ENCODE results near the gene TEAD1. TPM values are rescaled to one million over a fixed set of nuclear protein-coding genes. Genes with fewer than 3 reads are reported as not detected.
A peak's percentile ranks its signal among the peaks of the same experiment; 100 is the strongest.

The TEAD1 gene
- total RNA-seq, 1 donor from 2014 or later, result 88.1 TPM

- TF ChIP-seq, protein P1, sequence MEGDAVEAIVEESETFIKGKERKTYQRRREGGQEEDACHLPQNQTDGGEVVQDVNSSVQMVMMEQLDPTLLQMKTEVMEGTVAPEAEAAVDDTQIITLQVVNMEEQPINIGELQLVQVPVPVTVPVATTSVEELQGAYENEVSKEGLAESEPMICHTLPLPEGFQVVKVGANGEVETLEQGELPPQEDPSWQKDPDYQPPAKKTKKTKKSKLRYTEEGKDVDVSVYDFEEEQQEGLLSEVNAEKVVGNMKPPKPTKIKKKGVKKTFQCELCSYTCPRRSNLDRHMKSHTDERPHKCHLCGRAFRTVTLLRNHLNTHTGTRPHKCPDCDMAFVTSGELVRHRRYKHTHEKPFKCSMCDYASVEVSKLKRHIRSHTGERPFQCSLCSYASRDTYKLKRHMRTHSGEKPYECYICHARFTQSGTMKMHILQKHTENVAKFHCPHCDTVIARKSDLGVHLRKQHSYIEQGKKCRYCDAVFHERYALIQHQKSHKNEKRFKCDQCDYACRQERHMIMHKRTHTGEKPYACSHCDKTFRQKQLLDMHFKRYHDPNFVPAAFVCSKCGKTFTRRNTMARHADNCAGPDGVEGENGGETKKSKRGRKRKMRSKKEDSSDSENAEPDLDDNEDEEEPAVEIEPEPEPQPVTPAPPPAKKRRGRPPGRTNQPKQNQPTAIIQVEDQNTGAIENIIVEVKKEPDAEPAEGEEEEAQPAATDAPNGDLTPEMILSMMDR (IDR thresholded peaks at IDR 0.05; ENCODE audit: insufficient read depth, low read length, poor library complexity, severe bottlenecking), result no peak
- no peak for DNase-seq (ENCODE audit: low read depth)
- no peak overlapping the region for H3K4me3 ChIP-seq (ENCODE audit: low read depth, low read length)
- H3K27me3 ChIP-seq (ENCODE audit: control insufficient read depth, insufficient read depth, low read length), result no peaks in the 10 kb centered on the region
- no peaks in the 10 kb centered on the region for H3K36me3 ChIP-seq (ENCODE audit: control insufficient read depth, insufficient read depth, low read length)
Measured at GRCh38 chr11:12865863-12866595, 191.8 kb downstream of the TEAD1 start.

DNA sequence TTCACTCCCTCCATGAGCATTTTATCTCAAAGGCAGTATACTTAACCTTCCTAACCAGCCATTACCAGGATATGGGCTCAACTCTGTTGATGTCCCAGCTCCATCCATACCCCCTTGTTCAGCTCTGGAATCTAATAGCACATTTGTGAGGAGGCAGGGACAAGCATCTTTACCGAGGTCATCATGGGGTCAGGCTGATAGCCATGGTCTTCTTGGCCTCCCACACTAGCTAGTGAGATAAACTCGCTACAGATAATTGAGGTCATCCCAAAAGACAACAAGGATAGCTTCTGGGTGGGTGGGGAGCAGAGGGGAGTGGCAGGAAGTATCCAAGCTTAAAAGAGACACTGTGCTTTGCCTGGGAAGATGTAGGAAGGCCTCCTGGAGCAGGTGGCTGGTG, 193.3 kb downstream of the TEAD1 start:
- DNase-seq (ENCODE audit: low read depth), result no peak
- no peaks in the 10 kb centered on the region for H3K36me3 ChIP-seq (ENCODE audit: control insufficient read depth, insufficient read depth, low read length)
- H3K27me3 ChIP-seq (ENCODE audit: control insufficient read depth, insufficient read depth, low read length), result no peaks in the 10 kb centered on the region
- no peak overlapping the region for H3K4me3 ChIP-seq (ENCODE audit: low read depth, low read length)
- TF ChIP-seq, protein P1 (IDR thresholded peaks at IDR 0.05; ENCODE audit: insufficient read depth, low read length, poor library complexity, severe bottlenecking), result no peak

DNA sequence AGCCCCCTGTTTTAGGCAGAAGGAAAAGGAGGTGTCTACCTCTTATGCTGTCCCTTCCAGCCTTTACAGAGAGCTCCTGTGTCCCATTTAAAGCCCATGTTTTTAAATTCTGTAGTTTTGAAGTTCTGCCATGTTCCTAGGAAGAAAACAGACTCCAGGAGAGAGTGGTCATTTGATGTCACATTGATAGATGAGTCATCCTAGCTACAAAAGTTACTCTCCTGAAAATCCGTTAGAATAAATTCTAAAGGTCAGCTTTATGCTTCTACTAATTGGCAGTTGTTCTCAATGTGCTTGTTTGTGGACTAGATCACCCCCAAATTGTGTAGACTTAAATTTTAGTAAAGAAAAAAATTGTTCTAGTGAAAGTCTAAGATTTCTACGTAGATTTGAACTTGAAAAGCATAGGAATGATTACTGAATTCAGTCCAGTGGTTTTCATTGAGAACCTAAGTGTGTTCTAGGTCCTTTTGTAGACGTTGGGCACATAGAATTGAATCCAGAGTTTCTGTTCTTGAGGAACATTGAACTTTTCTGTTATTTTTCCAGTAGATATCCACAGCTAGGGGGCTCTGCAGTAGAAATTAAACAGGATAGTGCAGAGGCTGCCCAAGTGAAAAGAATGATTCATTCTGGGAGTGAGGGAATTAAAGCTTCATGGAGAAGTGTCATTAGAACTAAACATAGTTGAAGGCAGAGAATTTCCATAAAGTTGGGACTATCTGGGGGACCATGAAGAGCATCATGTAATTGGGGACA, 194.3 kb downstream of the TEAD1 start:
- Histone ChIP-seq H3K27me3 (ENCODE audit: control insufficient read depth, insufficient read depth, low read length) (no peaks in the 10 kb centered on the region), H3K4me3 (ENCODE audit: low read depth, low read length) (no peak overlapping the region), H3K36me3 (ENCODE audit: control insufficient read depth, insufficient read depth, low read length) (no peaks in the 10 kb centered on the region)
- TF ChIP-seq, protein P1 (IDR thresholded peaks at IDR 0.05; ENCODE audit: insufficient read depth, low read length, poor library complexity, severe bottlenecking), result peak; percentile 53
- no peak for DNase-seq (ENCODE audit: low read depth)

DNA sequence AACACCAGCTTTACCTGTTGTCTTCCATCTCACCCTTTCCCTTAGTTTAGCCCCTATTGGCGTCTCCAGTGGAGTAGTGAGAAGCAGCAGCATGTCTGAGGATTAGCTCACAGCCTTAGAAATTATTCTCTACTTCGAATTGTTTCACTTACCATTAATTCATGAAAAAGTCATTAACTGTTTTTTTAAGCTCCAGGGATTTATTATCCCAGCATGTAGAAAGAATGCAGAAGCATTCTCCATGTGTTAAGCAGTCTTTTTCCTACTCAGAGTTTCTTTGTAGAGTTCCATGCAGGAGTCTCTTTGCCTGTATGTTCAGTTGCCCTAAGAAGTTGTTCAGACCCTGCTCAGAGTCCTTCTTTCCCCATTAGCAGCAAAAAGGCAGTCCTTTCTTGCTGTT, 197.0 kb downstream of the TEAD1 start:
- DNase-seq (ENCODE audit: low read depth), result no peak
- Histone ChIP-seq H3K27me3 (ENCODE audit: control insufficient read depth, insufficient read depth, low read length) (no peaks in the 10 kb centered on the region), H3K36me3 (ENCODE audit: control insufficient read depth, insufficient read depth, low read length) (no peaks in the 10 kb centered on the region), H3K4me3 (ENCODE audit: low read depth, low read length) (no peak overlapping the region)
- TF ChIP-seq, protein P1 (IDR thresholded peaks at IDR 0.05; ENCODE audit: insufficient read depth, low read length, poor library complexity, severe bottlenecking), result no peak

DNA sequence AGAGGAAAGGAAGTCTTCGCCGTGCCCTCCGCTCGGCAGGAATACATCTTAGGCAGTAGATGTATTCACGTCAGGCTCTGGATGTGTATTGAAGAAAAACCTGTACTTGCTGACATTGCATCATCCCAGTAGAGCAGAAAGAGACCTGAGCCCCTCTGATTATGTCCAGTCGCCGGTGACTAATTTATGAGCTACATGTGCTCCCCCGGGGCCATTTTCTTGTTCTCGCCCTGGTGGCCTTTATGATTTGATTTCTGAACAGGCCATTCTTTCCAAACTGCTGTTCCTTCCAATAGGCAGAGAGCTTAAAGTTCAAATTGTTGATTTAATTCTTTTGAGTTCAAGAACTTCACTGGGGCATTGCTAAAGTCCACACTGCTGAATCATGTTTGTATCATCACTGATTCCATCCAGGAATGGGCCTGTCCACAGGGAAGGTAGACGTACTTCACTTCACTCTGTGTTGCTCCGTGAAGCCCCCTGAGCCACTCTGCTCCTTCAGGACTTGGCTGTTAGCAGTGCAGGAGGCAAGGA, 197.6 kb downstream of the TEAD1 start:
- Histone ChIP-seq H3K36me3 (ENCODE audit: control insufficient read depth, insufficient read depth, low read length) (no peaks in the 10 kb centered on the region), H3K4me3 (ENCODE audit: low read depth, low read length) (no peak overlapping the region), H3K27me3 (ENCODE audit: control insufficient read depth, insufficient read depth, low read length) (no peaks in the 10 kb centered on the region)
- no peak for DNase-seq (ENCODE audit: low read depth)
- TF ChIP-seq, protein P1 (IDR thresholded peaks at IDR 0.05; ENCODE audit: insufficient read depth, low read length, poor library complexity, severe bottlenecking), result no peak
